ENCODE measurements around the gene TECTA. TPM values are rescaled to one million over a fixed set of nuclear protein-coding genes. Genes with fewer than 3 reads are reported as not detected.
"Not testable (repeated sequence)": the region's sequence is repeated elsewhere in the genome, so short reads cannot be mapped to it uniquely, and the experiment has no call there.

Gene TECTA
- total and polyA plus RNA-seq, 8 donors = 0.18 to 0.73 (median 0.35) TPM

- FAIRE-seq = no peak
- H3K36me3 ChIP-seq = no peaks in the 10 kb centered on the region
- no peak overlapping the region for H3K27ac ChIP-seq
- TF ChIP-seq, protein P1, sequence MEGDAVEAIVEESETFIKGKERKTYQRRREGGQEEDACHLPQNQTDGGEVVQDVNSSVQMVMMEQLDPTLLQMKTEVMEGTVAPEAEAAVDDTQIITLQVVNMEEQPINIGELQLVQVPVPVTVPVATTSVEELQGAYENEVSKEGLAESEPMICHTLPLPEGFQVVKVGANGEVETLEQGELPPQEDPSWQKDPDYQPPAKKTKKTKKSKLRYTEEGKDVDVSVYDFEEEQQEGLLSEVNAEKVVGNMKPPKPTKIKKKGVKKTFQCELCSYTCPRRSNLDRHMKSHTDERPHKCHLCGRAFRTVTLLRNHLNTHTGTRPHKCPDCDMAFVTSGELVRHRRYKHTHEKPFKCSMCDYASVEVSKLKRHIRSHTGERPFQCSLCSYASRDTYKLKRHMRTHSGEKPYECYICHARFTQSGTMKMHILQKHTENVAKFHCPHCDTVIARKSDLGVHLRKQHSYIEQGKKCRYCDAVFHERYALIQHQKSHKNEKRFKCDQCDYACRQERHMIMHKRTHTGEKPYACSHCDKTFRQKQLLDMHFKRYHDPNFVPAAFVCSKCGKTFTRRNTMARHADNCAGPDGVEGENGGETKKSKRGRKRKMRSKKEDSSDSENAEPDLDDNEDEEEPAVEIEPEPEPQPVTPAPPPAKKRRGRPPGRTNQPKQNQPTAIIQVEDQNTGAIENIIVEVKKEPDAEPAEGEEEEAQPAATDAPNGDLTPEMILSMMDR (IDR thresholded peaks at IDR 0.05) = no peak
- DNase-seq = no peak
- intact Hi-C loops (cut with DNase I) = no loop called here
- WGBS, 2 donors = 72 to 77% methylated on average over 3 of the region's 3 CpGs
- ATAC-seq = no peak
- H3K27me3 ChIP-seq = no peaks in the 10 kb centered on the region
- no peak overlapping the region for H3K4me3 ChIP-seq
- no peaks in the 10 kb centered on the region for H3K9me3 ChIP-seq
- no peaks in the 10 kb centered on the region for H3K4me1 ChIP-seq
These were observed 58.7 kb downstream of the TECTA start for GRCh38 chr11:121159741-121160140.

DNA sequence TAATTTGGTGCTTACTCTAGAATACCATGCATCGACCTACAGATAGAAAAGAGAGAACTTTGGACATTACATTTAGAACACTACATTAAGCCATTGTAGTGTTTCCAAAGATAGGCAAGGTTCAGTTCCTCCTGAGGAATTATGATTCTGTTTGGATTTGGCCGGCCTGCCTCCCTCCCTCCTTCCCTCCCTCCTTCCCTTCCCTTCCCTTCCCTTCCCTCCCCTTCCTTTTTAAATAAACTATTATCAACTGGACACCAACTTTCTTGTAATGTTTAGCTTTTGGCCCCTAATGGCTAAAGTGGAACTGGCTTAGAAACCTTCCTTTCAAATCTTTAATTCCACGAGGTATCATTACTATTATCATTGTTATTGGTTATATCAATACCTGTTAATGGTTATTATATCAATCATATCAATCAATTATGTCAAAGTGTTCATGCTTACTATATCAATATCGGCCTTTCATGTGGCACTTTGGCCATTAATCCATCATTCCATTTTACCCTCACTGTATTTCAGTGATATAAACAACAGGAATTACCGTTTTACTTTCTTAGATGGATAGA lies 60.4 kb downstream of the TECTA start:
- intact Hi-C loops (cut with DNase I) = no loop called here
- no peak for ATAC-seq

DNA sequence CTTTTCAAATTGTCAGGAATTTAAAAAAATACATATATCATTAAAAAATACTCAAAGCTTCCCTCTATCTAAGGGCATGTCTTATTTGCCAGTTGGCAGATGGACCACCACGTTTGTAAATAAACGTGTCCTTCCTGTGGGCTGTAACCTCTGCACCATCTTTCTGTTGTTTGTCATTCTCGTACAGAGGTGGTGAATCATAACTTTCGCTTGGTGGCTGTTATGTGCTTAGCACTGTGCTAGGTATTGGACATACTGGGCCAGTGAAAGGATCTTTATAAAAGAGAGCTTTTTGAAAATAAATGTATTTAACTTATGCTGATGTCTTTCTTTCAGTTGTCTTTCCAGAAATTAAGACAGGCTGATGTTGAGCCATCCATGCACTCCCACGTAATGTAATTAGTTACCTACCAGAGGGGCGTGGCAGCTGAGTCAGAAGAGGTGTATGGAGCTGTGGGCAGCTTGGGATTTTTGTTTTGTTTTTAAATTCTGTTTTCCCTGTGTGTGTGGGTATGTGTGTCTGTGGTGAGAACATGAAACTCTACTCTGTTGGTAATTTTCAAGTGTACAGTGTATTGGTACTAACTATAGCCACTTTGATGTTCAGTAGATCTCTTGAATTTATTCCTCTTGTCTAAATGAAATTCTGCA lies 62.7 kb downstream of the TECTA start:
- no peaks in the 10 kb centered on the region for H3K36me3 ChIP-seq
- TF ChIP-seq, protein P1 (IDR thresholded peaks at IDR 0.05) = no peak
- no peak overlapping the region for H3K27ac ChIP-seq
- WGBS, 2 donors = 72 to 75% methylated on average over 6 of the region's 6 CpGs
- no peaks in the 10 kb centered on the region for H3K9me3 ChIP-seq
- no peak for ATAC-seq
- intact Hi-C loops (cut with DNase I) = no loop called here
- no peaks in the 10 kb centered on the region for H3K4me1 ChIP-seq
- H3K27me3 ChIP-seq = no peaks in the 10 kb centered on the region
- no peak for FAIRE-seq
- H3K4me3 ChIP-seq = no peak overlapping the region
- no peak for DNase-seq

More for the DNA sequence above, 60.4 kb downstream of the TECTA start:
- H3K36me3 ChIP-seq = no peaks in the 10 kb centered on the region
- H3K27ac ChIP-seq = no peak overlapping the region
- no peaks in the 10 kb centered on the region for H3K4me1 ChIP-seq
- no peaks in the 10 kb centered on the region for H3K27me3 ChIP-seq
- no peak for FAIRE-seq
- H3K9me3 ChIP-seq = no peaks in the 10 kb centered on the region
- TF ChIP-seq, protein P1 (IDR thresholded peaks at IDR 0.05) = no peak
- DNase-seq = no peak
- no peak overlapping the region for H3K4me3 ChIP-seq
- WGBS, 2 donors = 74 to 80% methylated on average over 5 of the region's 5 CpGs

DNA sequence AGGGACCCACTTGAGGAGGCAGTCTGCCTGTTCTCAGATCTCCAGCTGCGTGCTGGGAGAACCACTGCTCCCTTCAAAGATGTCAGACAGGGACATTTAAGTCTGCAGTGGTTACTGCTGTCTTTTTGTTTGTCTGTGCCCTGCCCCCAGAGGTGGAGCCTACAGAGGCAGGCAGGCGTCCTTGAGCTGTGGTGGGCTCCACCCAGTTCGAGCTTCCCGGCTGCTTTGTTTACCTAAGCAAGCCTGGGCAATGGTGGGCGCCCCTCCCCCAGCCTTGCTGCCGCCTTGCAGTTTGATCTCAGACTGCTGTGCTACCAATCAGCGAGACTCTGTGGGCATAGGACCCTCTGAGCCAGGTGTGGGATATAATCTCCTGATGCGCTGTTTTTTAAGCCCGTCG lies 76.6 kb downstream of the TECTA start:
- DNase-seq; FAIRE-seq; intact Hi-C loops (cut with DNase I); H3K27ac ChIP-seq; H3K36me3 ChIP-seq; H3K9me3 ChIP-seq; H3K27me3 ChIP-seq; ATAC-seq; H3K4me1 ChIP-seq; H3K4me3 ChIP-seq: not testable (repeated sequence)
- 68 to 87% methylated on average over 6 to 10 of the region's 10 CpGs for WGBS, 2 donors

GRCh38 chr11:121179306-121179705 lies 78.3 kb downstream of the TECTA start:
- Histone ChIP-seq H3K27ac (no peak overlapping the region), H3K36me3 (no peaks in the 10 kb centered on the region), H3K9me3 (no peaks in the 10 kb centered on the region), H3K4me1 (no peaks in the 10 kb centered on the region), H3K27me3 (no peaks in the 10 kb centered on the region), H3K4me3 (no peak overlapping the region)
- ATAC-seq (no peak), FAIRE-seq (no peak), DNase-seq (no peak)
- 72 to 84% methylated on average over 1 of the region's 1 CpG for WGBS, 2 donors
- intact Hi-C loops (cut with DNase I) = no loop called here
- TF ChIP-seq, protein P1 (IDR thresholded peaks at IDR 0.05) = no peak

Measured in pancreas (tissue), 10 donors.